MCF 10A (cell line): ENCODE measurements around the gene ARHGAP21. TPM values are rescaled to one million over a fixed set of nuclear protein-coding genes. Genes with fewer than 3 reads are reported as not detected.

Experiments used
- BruUV-seq: library from RNA; stranded (reverse); fragments of 400-500 nt; replicated peaks from 2 replicates; lab custom pipeline; 2021; lab: Mats Ljungman, UMichigan
- CTCF ChIA-PET: fragments of 300-600 bp; sonication (Branson Sonifier 250); formaldehyde crosslinking; extraction: SDS; loops from one replicate; lab custom pipeline; 2021; ENCODE audit warnings: antibody characterized with exemption, inconsistent platforms; lab: Yijun Ruan, JAX
- POLR2A ChIA-PET: fragments of 300-600, 350-650 bp; sonication (Branson Sonifier 250); formaldehyde crosslinking; extraction: SDS; loops from one replicate; lab custom pipeline; 2020; ENCODE audit warnings: antibody characterized with exemption, inconsistent platforms; lab: Yijun Ruan, JAX
- DNase-seq: peaks from one replicate; pipeline ENCODE4 v3.0.0-alpha.2; 2018; ENCODE audit not compliant: unreplicated experiment
- H3K27ac Mint-ChIP-seq: one replicate; pipeline ENCODE4 v1.8.0; 2022; ENCODE audit warnings: mild to moderate bottlenecking, low read depth, mixed read lengths; ENCODE audit not compliant: unreplicated experiment
- H3K27me3 Mint-ChIP-seq: one replicate; pipeline ENCODE4 v1.8.0; 2022; ENCODE audit warnings: mixed read lengths; ENCODE audit not compliant: insufficient read depth, unreplicated experiment
- H3K36me3 Mint-ChIP-seq: one replicate; pipeline ENCODE4 v1.8.0; 2022; ENCODE audit warnings: mild to moderate bottlenecking, moderate library complexity, mixed read lengths; ENCODE audit not compliant: insufficient read depth, unreplicated experiment
- H3K4me1 Mint-ChIP-seq: one replicate; pipeline ENCODE4 v1.8.0; 2022; ENCODE audit warnings: mixed read lengths; ENCODE audit not compliant: insufficient read depth, unreplicated experiment
- H3K4me3 Mint-ChIP-seq: one replicate; pipeline ENCODE4 v1.8.0; 2022; ENCODE audit warnings: mild to moderate bottlenecking, moderate library complexity, mixed read lengths; ENCODE audit not compliant: unreplicated experiment
- H3K9me3 Mint-ChIP-seq: one replicate; pipeline ENCODE4 v1.8.0; 2022; ENCODE audit warnings: mixed read lengths; ENCODE audit not compliant: unreplicated experiment
- intact Hi-C: fragments of 100-400 bp; cut with micrococcal nuclease; formaldehyde crosslinking; loops from 2 replicates; pipeline ENCODE4 v1.14.1; 2022
- total RNA-seq: library from RNA; stranded (reverse); gene quantifications from 2 replicates; pipeline ENCODE4 v1.2.3, GENCODE V29; 2022
- TF ChIP-seq, protein P1 (sequence below): fragments of 200-600 bp; IDR thresholded peaks from one replicate; pipeline ENCODE4 v1.8.0; 2022; ENCODE audit warnings: antibody characterized with exemption, mild to moderate bottlenecking; ENCODE audit not compliant: unreplicated experiment

Gene ARHGAP21
- total RNA-seq, 1 experiment from 2014 or later = 85.1 TPM

DNA sequence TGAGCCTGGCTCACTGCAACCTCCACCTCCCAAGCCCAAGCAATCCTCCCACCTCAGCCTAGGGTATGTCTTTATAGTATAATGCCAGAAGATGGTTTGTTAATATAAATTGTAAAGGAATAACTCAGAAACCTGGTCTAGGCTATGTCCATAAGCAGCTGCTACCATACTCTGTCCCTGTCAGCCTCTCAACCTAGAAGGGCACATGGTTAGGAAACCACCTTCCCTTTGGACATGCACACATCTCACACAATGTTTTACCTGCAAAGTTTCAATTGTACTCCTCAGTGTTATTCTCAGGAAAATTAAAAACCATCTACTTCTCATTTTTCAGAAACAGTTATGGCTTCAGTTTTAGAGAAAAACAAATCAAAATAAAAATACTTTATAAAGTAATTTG lies 40.1 kb downstream of the ARHGAP21 start:
- Mint-ChIP-seq H3K4me1 (peaks cover 20% of the 10 kb centered on the region), H3K27ac (no peak overlapping the region), H3K36me3 (peaks cover 5% of the 10 kb centered on the region), H3K4me3 (no peak overlapping the region), H3K9me3 (no peaks in the 10 kb centered on the region), H3K27me3 (no peaks in the 10 kb centered on the region)
- intact Hi-C loops = no loop called here
- CTCF ChIA-PET = interaction anchor here (0.6 to 0.7 kb wide), 4 partner anchors 22 to 155 kb away, joined by 3 to 7 read pairs (median 3); no protein-coding TSS in a partner anchor
- TF ChIP-seq, protein P1, sequence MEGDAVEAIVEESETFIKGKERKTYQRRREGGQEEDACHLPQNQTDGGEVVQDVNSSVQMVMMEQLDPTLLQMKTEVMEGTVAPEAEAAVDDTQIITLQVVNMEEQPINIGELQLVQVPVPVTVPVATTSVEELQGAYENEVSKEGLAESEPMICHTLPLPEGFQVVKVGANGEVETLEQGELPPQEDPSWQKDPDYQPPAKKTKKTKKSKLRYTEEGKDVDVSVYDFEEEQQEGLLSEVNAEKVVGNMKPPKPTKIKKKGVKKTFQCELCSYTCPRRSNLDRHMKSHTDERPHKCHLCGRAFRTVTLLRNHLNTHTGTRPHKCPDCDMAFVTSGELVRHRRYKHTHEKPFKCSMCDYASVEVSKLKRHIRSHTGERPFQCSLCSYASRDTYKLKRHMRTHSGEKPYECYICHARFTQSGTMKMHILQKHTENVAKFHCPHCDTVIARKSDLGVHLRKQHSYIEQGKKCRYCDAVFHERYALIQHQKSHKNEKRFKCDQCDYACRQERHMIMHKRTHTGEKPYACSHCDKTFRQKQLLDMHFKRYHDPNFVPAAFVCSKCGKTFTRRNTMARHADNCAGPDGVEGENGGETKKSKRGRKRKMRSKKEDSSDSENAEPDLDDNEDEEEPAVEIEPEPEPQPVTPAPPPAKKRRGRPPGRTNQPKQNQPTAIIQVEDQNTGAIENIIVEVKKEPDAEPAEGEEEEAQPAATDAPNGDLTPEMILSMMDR = no peak
- DNase-seq = no peak
- POLR2A ChIA-PET = interaction anchor here (1.0 kb wide), 1 partner anchor 35 kb away, joined by 3 read pairs; no protein-coding TSS in a partner anchor
- no TSS peak for BruUV-seq

DNA sequence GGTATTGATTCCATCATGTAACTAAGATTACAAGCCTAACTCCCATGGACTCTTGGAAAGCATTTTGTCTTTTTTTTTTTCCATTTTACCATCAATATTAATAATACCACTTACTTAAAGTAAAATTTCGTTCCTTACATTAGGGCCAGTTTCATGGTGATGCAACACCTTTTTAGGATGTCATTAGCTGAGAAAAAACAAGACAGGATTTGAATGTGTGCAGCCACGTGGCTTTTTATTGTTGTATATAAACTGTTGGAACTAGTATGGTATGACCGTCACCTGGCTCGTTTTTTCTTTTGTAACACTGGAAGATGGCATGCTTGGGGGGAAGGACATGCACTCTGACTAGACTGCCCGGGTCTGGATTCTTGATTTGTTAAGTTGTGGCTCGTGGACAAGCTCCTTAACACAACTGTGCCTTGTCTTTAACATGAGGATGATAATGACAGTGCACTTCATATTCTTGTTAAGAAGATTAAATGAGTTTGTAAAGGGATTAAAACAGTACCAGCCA lies 42.1 kb downstream of the ARHGAP21 start:
- Mint-ChIP-seq H3K9me3 (no peaks in the 10 kb centered on the region), H3K36me3 (peaks cover 5% of the 10 kb centered on the region), H3K4me1 (peaks cover 20% of the 10 kb centered on the region), H3K27ac (peak overlapping the region; percentile 83), H3K4me3 (no peak overlapping the region), H3K27me3 (no peaks in the 10 kb centered on the region)
- TF ChIP-seq, protein P1 = no peak
- peak; percentile 59 for DNase-seq
- intact Hi-C loops = no loop called here
- no TSS peak for BruUV-seq
- POLR2A ChIA-PET = interaction anchor here (0.6 to 1.6 kb wide), 4 partner anchors 39 to 274 kb away, joined by 3 read pairs; no protein-coding TSS in a partner anchor
- CTCF ChIA-PET = interaction anchor here (1.6 kb wide), 1 partner anchor 38 kb away, joined by 9 read pairs; no protein-coding TSS in a partner anchor

DNA sequence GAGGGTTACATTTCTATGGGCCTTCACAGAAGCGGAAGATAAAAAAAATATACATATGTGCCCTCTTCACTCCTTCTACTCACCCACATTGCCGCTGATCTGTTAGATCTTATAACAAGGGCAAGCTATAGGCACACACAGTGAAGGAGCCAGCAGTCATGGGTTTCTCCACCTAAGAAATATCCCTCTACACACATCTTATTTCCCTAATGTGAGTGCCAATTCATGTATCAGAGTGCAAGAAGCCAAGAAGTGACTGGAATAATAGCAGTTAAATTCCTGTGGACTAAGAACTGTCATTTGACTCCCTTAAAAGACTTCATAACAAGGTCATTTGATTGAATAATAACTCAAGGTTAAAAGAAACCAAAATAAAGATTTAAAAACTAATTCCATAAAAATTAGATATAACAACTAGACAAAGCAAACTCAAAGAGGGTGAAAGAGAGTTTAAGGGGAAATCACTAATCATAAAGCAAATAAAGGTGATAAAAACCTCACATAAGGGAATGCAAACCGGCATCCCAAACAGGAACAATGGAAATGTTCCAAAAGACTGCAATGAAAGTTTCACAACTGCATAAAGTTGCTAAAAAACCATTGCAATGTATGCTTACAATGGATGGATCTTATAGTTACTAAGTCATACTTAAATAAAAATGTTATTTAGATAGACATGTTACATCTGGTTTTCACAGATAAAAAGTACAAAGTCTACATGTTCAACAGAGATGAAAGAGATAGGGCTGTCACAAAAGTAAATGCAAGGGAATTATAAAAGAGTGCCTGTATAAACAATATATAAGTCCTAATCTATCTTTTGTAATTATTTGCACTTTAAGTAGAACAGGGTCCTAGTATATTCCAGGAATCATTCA lies 42.8 kb downstream of the ARHGAP21 start:
- BruUV-seq = TSS peak; percentile 24
- ChIA-PET CTCF (no interaction called here), POLR2A (interaction anchor here (0.6 to 1.6 kb wide), 6 partner anchors 40 to 275 kb away, joined by 3 to 4 read pairs (median 3); no protein-coding TSS in a partner anchor)
- H3K4me3 Mint-ChIP-seq = no peak overlapping the region
- DNase-seq = peak; percentile 36
- H3K9me3 Mint-ChIP-seq = no peaks in the 10 kb centered on the region
- TF ChIP-seq, protein P1 = no peak
- H3K27me3 Mint-ChIP-seq = no peaks in the 10 kb centered on the region
- peaks cover 20% of the 10 kb centered on the region for H3K4me1 Mint-ChIP-seq
- H3K27ac Mint-ChIP-seq = peak overlapping the region; percentile 83
- peaks cover 5% of the 10 kb centered on the region for H3K36me3 Mint-ChIP-seq
- intact Hi-C loops = no loop called here

DNA sequence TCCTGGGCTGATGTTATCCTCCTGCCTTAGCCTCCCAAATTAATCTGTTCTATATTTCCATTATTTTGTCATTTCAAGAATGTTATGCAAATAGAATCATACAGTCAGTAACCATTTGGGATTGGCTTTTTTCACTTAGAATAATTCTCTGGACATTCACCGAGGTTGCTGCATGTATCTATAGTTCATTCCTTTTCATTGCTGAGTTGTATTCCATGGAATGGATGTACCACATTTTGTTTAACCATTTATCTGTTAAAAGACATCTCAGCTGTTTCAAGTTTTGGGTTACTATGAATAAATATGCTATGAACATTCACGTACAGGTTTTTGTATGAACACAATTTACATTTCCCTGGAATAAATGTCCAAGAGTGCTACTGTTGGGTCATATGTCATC lies 44.9 kb downstream of the ARHGAP21 start:
- intact Hi-C loops = no loop called here
- H3K4me1 Mint-ChIP-seq = peaks cover 20% of the 10 kb centered on the region
- CTCF ChIA-PET = interaction anchor here (1.0 kb wide), 1 partner anchor 45 kb away, joined by 4 read pairs; no protein-coding TSS in a partner anchor
- POLR2A ChIA-PET = no interaction called here
- DNase-seq = no peak
- peaks cover 5% of the 10 kb centered on the region for H3K36me3 Mint-ChIP-seq
- H3K27ac Mint-ChIP-seq = peak overlapping the region; percentile 67
- H3K27me3 Mint-ChIP-seq = no peaks in the 10 kb centered on the region
- no TSS peak for BruUV-seq
- TF ChIP-seq, protein P1 = no peak
- no peak overlapping the region for H3K4me3 Mint-ChIP-seq
- H3K9me3 Mint-ChIP-seq = no peaks in the 10 kb centered on the region
